Activated naive CD4-positive, alpha-beta T cell treated with Interleukin-2 at 50 U/mL for 16 hours (primary cell): Measurements from ENCODE around the gene KRT6C.
"Not testable (repeated sequence)": the region's sequence is repeated elsewhere in the genome, so short reads cannot be mapped to it uniquely, and the experiment has no call there.

Experiments
- DNase-seq: peaks from one replicate; pipeline ENCODE4 v3.0.0-alpha.2; 2020

KRT6C gene

GRCh38 chr12:52473768-52474167 lies at the start of gene KRT6C:
Gene KRT6C, minus strand, starts transcription at chr12:52473805. Its CDS starts 68 bp downstream, at chr12:52473737.
- no peak for DNase-seq

GRCh38 chr12:52522346-52523011 lies 48.9 kb upstream of the KRT6C start:
- no peak for DNase-seq

- no peak for DNase-seq
Observed at GRCh38 chr12:52521568-52522266, 48.1 kb upstream of the KRT6C start.

- no peak for DNase-seq
Observed at GRCh38 chr12:52521175-52521567, 47.6 kb upstream of the KRT6C start.

- no peak for DNase-seq
Observed at GRCh38 chr12:52519826-52520662, 46.4 kb upstream of the KRT6C start, which contains the start of gene KRT5. Gene KRT5, minus strand, starts transcription at chr12:52520394. Its CDS starts 98 bp downstream, at chr12:52520296.

- DNase-seq: no peak
Observed at GRCh38 chr12:52519387-52519703, 45.7 kb upstream of the KRT6C start.

- DNase-seq: no peak
Observed at GRCh38 chr12:52518574-52519386, 45.2 kb upstream of the KRT6C start.

GRCh38 chr12:52517888-52518287 lies 44.3 kb upstream of the KRT6C start:
- DNase-seq: no peak

GRCh38 chr12:52517005-52517835 lies 43.6 kb upstream of the KRT6C start:
- no peak for DNase-seq

GRCh38 chr12:52515927-52516831 lies 42.6 kb upstream of the KRT6C start:
- DNase-seq: no peak

GRCh38 chr12:52515319-52515646 lies 41.7 kb upstream of the KRT6C start:
- DNase-seq: no peak

- no peak for DNase-seq
Observed at GRCh38 chr12:52514471-52515318, 41.1 kb upstream of the KRT6C start.

- DNase-seq: no peak
Observed at GRCh38 chr12:52513736-52514135, 40.1 kb upstream of the KRT6C start.

- no peak for DNase-seq
Observed at GRCh38 chr12:52508211-52508610, 34.6 kb upstream of the KRT6C start.

- no peak for DNase-seq
Observed at GRCh38 chr12:52506858-52507715, 33.5 kb upstream of the KRT6C start.

GRCh38 chr12:52502877-52503276 lies 29.3 kb upstream of the KRT6C start:
- DNase-seq: no peak

- no peak for DNase-seq
Observed at GRCh38 chr12:52501490-52501889, 27.9 kb upstream of the KRT6C start.

- DNase-seq: not testable (repeated sequence)
Observed at GRCh38 chr12:52500574-52500973, 27.0 kb upstream of the KRT6C start.
